Measurements from ENCODE around the gene ZBTB20.

Gene ZBTB20

GRCh38 chr3:114838025-114838424, 309.1 kb downstream of the ZBTB20 start:
- Histone ChIP-seq H3K9ac (ENCODE audit: low read length) (no peak overlapping the region), H3K4me3 (ENCODE audit: insufficient read depth, low read length, poor library complexity, severe bottlenecking) (no peak overlapping the region), H3K79me2 (ENCODE audit: insufficient read depth, low read length) (no peaks in the 10 kb centered on the region), H3F3A (ENCODE audit: insufficient read depth) (no peaks in the 10 kb centered on the region), H3K27ac (ENCODE audit: low read depth, low read length) (no peak overlapping the region), H3K9me2 (replicated peaks; ENCODE audit: insufficient read depth, low read length) (no peaks in the 10 kb centered on the region), H3K36me3 (ENCODE audit: low read length) (no peaks in the 10 kb centered on the region), H3K27me3 (ENCODE audit: low read length) (no peaks in the 10 kb centered on the region), H3K4me2 (ENCODE audit: low read depth, low read length, poor library complexity, severe bottlenecking) (no peak overlapping the region), H4K20me1 (ENCODE audit: low read depth, low read length) (no peaks in the 10 kb centered on the region), H3K9me3 (ENCODE audit: insufficient read depth, low read length) (no peaks in the 10 kb centered on the region), H2AFZ (ENCODE audit: low read depth, low read length, severe bottlenecking) (no peak overlapping the region)
- TF ChIP-seq EZH2phosphoT487 (conservative IDR thresholded peaks at IDR 0.05; ENCODE audit: low read length) (no peak), CTCF (IDR thresholded peaks at IDR 0.05; ENCODE audit: insufficient read depth, low read length, poor library complexity, severe bottlenecking) (no peak)

- H3K27me3 ChIP-seq (ENCODE audit: low read length), result no peaks in the 10 kb centered on the region
- no peaks in the 10 kb centered on the region for H4K20me1 ChIP-seq (ENCODE audit: low read depth, low read length)
- no peak overlapping the region for H3K9ac ChIP-seq (ENCODE audit: low read length)
- no peaks in the 10 kb centered on the region for H3F3A ChIP-seq (ENCODE audit: insufficient read depth)
- no peak overlapping the region for H3K27ac ChIP-seq (ENCODE audit: low read depth, low read length)
- no peaks in the 10 kb centered on the region for H3K36me3 ChIP-seq (ENCODE audit: low read length)
- no peaks in the 10 kb centered on the region for H3K9me3 ChIP-seq (ENCODE audit: insufficient read depth, low read length)
- H2AFZ ChIP-seq (ENCODE audit: low read depth, low read length, severe bottlenecking), result no peak overlapping the region
- H3K9me2 ChIP-seq (replicated peaks; ENCODE audit: insufficient read depth, low read length), result no peaks in the 10 kb centered on the region
- no peak for TF ChIP-seq EZH2phosphoT487 (conservative IDR thresholded peaks at IDR 0.05; ENCODE audit: low read length)
- TF ChIP-seq CTCF (IDR thresholded peaks at IDR 0.05; ENCODE audit: insufficient read depth, low read length, poor library complexity, severe bottlenecking), result no peak
- H3K79me2 ChIP-seq (ENCODE audit: insufficient read depth, low read length), result no peaks in the 10 kb centered on the region
- no peak overlapping the region for H3K4me2 ChIP-seq (ENCODE audit: low read depth, low read length, poor library complexity, severe bottlenecking)
- H3K4me3 ChIP-seq (ENCODE audit: insufficient read depth, low read length, poor library complexity, severe bottlenecking), result no peak overlapping the region
These were observed 312.7 kb downstream of the ZBTB20 start for GRCh38 chr3:114834175-114834940.

GRCh38 chr3:114831861-114832260, 315.2 kb downstream of the ZBTB20 start:
- TF ChIP-seq CTCF (IDR thresholded peaks at IDR 0.05; ENCODE audit: insufficient read depth, low read length, poor library complexity, severe bottlenecking) (no peak), EZH2phosphoT487 (conservative IDR thresholded peaks at IDR 0.05; ENCODE audit: low read length) (no peak)
- no peak overlapping the region for H3K4me3 ChIP-seq (ENCODE audit: insufficient read depth, low read length, poor library complexity, severe bottlenecking)
- no peaks in the 10 kb centered on the region for H3K27me3 ChIP-seq (ENCODE audit: low read length)
- H3K36me3 ChIP-seq (ENCODE audit: low read length), result no peaks in the 10 kb centered on the region
- H4K20me1 ChIP-seq (ENCODE audit: low read depth, low read length), result no peaks in the 10 kb centered on the region
- H2AFZ ChIP-seq (ENCODE audit: low read depth, low read length, severe bottlenecking), result no peak overlapping the region
- H3K9me3 ChIP-seq (ENCODE audit: insufficient read depth, low read length), result no peaks in the 10 kb centered on the region
- H3K27ac ChIP-seq (ENCODE audit: low read depth, low read length), result no peak overlapping the region
- no peak overlapping the region for H3K9ac ChIP-seq (ENCODE audit: low read length)
- H3K79me2 ChIP-seq (ENCODE audit: insufficient read depth, low read length), result no peaks in the 10 kb centered on the region
- H3F3A ChIP-seq (ENCODE audit: insufficient read depth), result no peaks in the 10 kb centered on the region
- H3K4me2 ChIP-seq (ENCODE audit: low read depth, low read length, poor library complexity, severe bottlenecking), result no peak overlapping the region
- no peaks in the 10 kb centered on the region for H3K9me2 ChIP-seq (replicated peaks; ENCODE audit: insufficient read depth, low read length)

All from SU-DHL-6 (cell line).